WTC11 (cell line): ENCODE data around the gene SAMD4A. TPM values are rescaled to one million over a fixed set of nuclear protein-coding genes. Genes with fewer than 3 reads are reported as not detected.

Source experiments
- ATAC-seq: fragments of 200-7000 bp; cut with Tn5 transposase; 2 replicates; pipeline ENCODE4 v1.10.0; 2021; ENCODE audit warnings: mild to moderate bottlenecking, moderate library complexity
- CTCF ChIA-PET: fragments of 300-600 bp; sonication (Branson Sonifier 250); formaldehyde crosslinking; loops from one replicate; lab custom pipeline; 2021; ENCODE audit warnings: antibody characterized with exemption; lab: Charles Lee
- POLR2A ChIA-PET: fragments of 350-600 bp; sonication (Branson Sonifier 250); formaldehyde crosslinking; loops from one replicate; lab custom pipeline; 2021; ENCODE audit warnings: antibody characterized with exemption; lab: Charles Lee
- DNase-seq: peaks from one replicate; pipeline ENCODE4 v3.0.0; 2021; ENCODE audit warnings: low spot score
- H3K27ac Mint-ChIP-seq: 2 replicates; pipeline ENCODE4 v1.8.0; 2021; ENCODE audit warnings: mixed read lengths
- H3K27me3 Mint-ChIP-seq: 2 replicates; pipeline ENCODE4 v1.8.0; 2021; ENCODE audit warnings: low read depth, mild to moderate bottlenecking, moderate library complexity, mixed read lengths
- H3K36me3 Mint-ChIP-seq: 2 replicates; pipeline ENCODE4 v1.8.0; 2021; ENCODE audit warnings: mixed read lengths
- H3K4me1 Mint-ChIP-seq: 2 replicates; pipeline ENCODE4 v1.8.0; 2022; ENCODE audit warnings: mixed read lengths
- H3K4me3 Mint-ChIP-seq: 2 replicates; pipeline ENCODE4 v1.8.0; 2021; ENCODE audit warnings: mild to moderate bottlenecking, moderate library complexity, mixed read lengths
- H3K9me3 Mint-ChIP-seq: 2 replicates; pipeline ENCODE4 v1.8.0; 2021; ENCODE audit warnings: mixed read lengths
- ESRRA ChIP-seq: sonication (generic); formaldehyde crosslinking; IDR thresholded peaks from 2 replicates; pipeline ENCODE4 v1.8.1; 2022; ENCODE audit warnings: mild to moderate bottlenecking, missing genetic modification reagents, borderline replicate concordance
- FOXK1 ChIP-seq: sonication (generic); formaldehyde crosslinking; IDR thresholded peaks from 2 replicates; pipeline ENCODE4 v1.8.0; 2022; ENCODE audit warnings: mild to moderate bottlenecking, moderate library complexity, missing genetic modification reagents
- GRHL2 ChIP-seq: fragments of 250-450 bp; sonication (Bioruptor Pico); IDR thresholded peaks from 2 replicates; pipeline ENCODE4 v1.8.0; 2022; ENCODE audit warnings: mild to moderate bottlenecking, moderate library complexity; ENCODE audit not compliant: insufficient replicate concordance, severe bottlenecking
- HMGA2 ChIP-seq: fragments of 250-450 bp; sonication (Bioruptor Pico); IDR thresholded peaks from 2 replicates; pipeline ENCODE4 v1.4.0; 2021; ENCODE audit warnings: mild to moderate bottlenecking, moderate library complexity
- JAZF1 ChIP-seq: fragments of 250-450 bp; sonication (Bioruptor Pico); IDR thresholded peaks from 2 replicates; pipeline ENCODE4 v1.9.0; 2021; ENCODE audit warnings: moderate library complexity, mild to moderate bottlenecking, inconsistent platforms
- MXD4 ChIP-seq: fragments of 250-450 bp; sonication (Bioruptor Pico); IDR thresholded peaks from 2 replicates; pipeline ENCODE4 v1.8.0; 2021; ENCODE audit warnings: mild to moderate bottlenecking, moderate library complexity, borderline replicate concordance
- RELA ChIP-seq: sonication (generic); formaldehyde crosslinking; IDR thresholded peaks from 2 replicates; pipeline ENCODE4 v1.8.1; 2022; ENCODE audit warnings: missing genetic modification reagents, mild to moderate bottlenecking, borderline replicate concordance
- RORB ChIP-seq: fragments of 250-450 bp; sonication (Bioruptor Pico); IDR thresholded peaks from 2 replicates; pipeline ENCODE4 v1.9.0; 2021; ENCODE audit warnings: mild to moderate bottlenecking
- SMAD4 ChIP-seq: sonication (generic); formaldehyde crosslinking; IDR thresholded peaks from 2 replicates; pipeline ENCODE4 v1.8.0; 2022; ENCODE audit warnings: mild to moderate bottlenecking, missing genetic modification reagents
- TEAD4 ChIP-seq: sonication (generic); formaldehyde crosslinking; IDR thresholded peaks from 2 replicates; pipeline ENCODE4 v1.8.0; 2022; ENCODE audit warnings: mild to moderate bottlenecking, missing genetic modification reagents
- ZNF423 ChIP-seq: fragments of 250-450 bp; sonication (Bioruptor Pico); IDR thresholded peaks from 2 replicates; pipeline ENCODE4 v2.1.2; 2022; ENCODE audit warnings: mild to moderate bottlenecking, moderate library complexity
- ZNF671 ChIP-seq: fragments of 250-450 bp; sonication (Bioruptor Pico); IDR thresholded peaks from 2 replicates; pipeline ENCODE4 v1.8.0; 2021; ENCODE audit warnings: mild to moderate bottlenecking
- total RNA-seq: library from RNA; stranded (reverse); gene quantifications from 3 replicates; pipeline ENCODE4 v1.2.3, GENCODE V29; 2021
- TF ChIP-seq, protein P1 (sequence below): sonication (generic); formaldehyde crosslinking; IDR thresholded peaks from 2 replicates; pipeline ENCODE4 v1.8.0; 2023; ENCODE audit warnings: mild to moderate bottlenecking, missing genetic modification reagents
- TF ChIP-seq, protein P2 (sequence below): sonication (generic); formaldehyde crosslinking; IDR thresholded peaks from 2 replicates; pipeline ENCODE4 v1.8.1; 2022; ENCODE audit warnings: low read depth, mild to moderate bottlenecking, moderate library complexity, missing genetic modification reagents, borderline replicate concordance
- TF ChIP-seq, protein P3 (sequence below): sonication (generic); formaldehyde crosslinking; IDR thresholded peaks from 2 replicates; pipeline ENCODE4 v1.8.1; 2022; ENCODE audit warnings: mild to moderate bottlenecking, moderate library complexity, missing genetic modification reagents
- TF ChIP-seq, protein P4 (sequence below): sonication (generic); formaldehyde crosslinking; IDR thresholded peaks from 2 replicates; pipeline ENCODE4 v1.8.0; 2023; ENCODE audit warnings: missing genetic modification reagents
- TF ChIP-seq, protein P5 (sequence below): fragments of 250-450 bp; sonication (Bioruptor Pico); IDR thresholded peaks from 2 replicates; pipeline ENCODE4 v1.9.0; 2021; ENCODE audit warnings: mild to moderate bottlenecking
- TF ChIP-seq, protein P6 (sequence below): sonication (generic); formaldehyde crosslinking; conservative IDR thresholded peaks from 2 replicates; pipeline ENCODE4 v1.8.1; 2022; ENCODE audit warnings: mild to moderate bottlenecking, missing genetic modification reagents
- TF ChIP-seq, protein P7 (sequence below): sonication (generic); formaldehyde crosslinking; IDR thresholded peaks from 2 replicates; pipeline ENCODE4 v1.8.1; 2022; ENCODE audit warnings: low read depth, missing genetic modification reagents, borderline replicate concordance
- TF ChIP-seq, protein P8 (sequence below): fragments of 250-450 bp; sonication (Bioruptor Pico); IDR thresholded peaks from 2 replicates; pipeline ENCODE4 v2.1.2; 2022; ENCODE audit warnings: mild to moderate bottlenecking, moderate library complexity
- TF ChIP-seq, protein P9 (sequence below): sonication (generic); formaldehyde crosslinking; IDR thresholded peaks from 2 replicates; pipeline ENCODE4 v1.8.1; 2023; ENCODE audit warnings: mild to moderate bottlenecking, missing genetic modification reagents
- TF ChIP-seq, protein P10 (sequence below): fragments of 200-600 bp; IDR thresholded peaks from 2 replicates; pipeline ENCODE4 v1.8.0; 2022; ENCODE audit warnings: antibody characterized with exemption

The SAMD4A gene
- total RNA-seq, 1 experiment from 2014 or later, result 6.0 TPM

DNA sequence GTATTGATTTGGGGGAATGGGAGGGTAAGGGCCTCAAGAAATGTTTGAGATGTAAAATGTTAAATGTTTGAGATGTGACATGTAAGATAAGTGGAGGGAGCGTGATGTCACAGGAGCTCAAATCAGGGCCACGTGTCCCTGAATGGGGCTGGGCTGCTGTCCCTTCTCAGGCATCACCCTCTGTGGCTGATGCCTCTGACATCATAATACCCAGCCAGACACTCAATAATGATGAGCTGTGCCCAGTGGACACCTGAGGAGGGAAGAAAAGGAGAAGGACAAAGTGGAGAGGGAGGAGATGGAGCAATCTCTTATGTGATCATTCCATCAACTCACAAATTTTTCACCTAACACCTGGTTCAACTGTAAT, 120.8 kb downstream of the SAMD4A start (continued):
- TF ChIP-seq, protein P1, sequence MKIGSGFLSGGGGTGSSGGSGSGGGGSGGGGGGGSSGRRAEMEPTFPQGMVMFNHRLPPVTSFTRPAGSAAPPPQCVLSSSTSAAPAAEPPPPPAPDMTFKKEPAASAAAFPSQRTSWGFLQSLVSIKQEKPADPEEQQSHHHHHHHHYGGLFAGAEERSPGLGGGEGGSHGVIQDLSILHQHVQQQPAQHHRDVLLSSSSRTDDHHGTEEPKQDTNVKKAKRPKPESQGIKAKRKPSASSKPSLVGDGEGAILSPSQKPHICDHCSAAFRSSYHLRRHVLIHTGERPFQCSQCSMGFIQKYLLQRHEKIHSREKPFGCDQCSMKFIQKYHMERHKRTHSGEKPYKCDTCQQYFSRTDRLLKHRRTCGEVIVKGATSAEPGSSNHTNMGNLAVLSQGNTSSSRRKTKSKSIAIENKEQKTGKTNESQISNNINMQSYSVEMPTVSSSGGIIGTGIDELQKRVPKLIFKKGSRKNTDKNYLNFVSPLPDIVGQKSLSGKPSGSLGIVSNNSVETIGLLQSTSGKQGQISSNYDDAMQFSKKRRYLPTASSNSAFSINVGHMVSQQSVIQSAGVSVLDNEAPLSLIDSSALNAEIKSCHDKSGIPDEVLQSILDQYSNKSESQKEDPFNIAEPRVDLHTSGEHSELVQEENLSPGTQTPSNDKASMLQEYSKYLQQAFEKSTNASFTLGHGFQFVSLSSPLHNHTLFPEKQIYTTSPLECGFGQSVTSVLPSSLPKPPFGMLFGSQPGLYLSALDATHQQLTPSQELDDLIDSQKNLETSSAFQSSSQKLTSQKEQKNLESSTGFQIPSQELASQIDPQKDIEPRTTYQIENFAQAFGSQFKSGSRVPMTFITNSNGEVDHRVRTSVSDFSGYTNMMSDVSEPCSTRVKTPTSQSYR, result no peak
- TF ChIP-seq SMAD4 (CRISPR knock-in tag), result no peak
- no peak for TF ChIP-seq TEAD4 (CRISPR knock-in tag)
- TF ChIP-seq, protein P2, sequence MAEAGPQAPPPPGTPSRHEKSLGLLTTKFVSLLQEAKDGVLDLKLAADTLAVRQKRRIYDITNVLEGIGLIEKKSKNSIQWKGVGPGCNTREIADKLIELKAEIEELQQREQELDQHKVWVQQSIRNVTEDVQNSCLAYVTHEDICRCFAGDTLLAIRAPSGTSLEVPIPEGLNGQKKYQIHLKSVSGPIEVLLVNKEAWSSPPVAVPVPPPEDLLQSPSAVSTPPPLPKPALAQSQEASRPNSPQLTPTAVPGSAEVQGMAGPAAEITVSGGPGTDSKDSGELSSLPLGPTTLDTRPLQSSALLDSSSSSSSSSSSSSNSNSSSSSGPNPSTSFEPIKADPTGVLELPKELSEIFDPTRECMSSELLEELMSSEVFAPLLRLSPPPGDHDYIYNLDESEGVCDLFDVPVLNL (CRISPR knock-in tag), result no peak
- TF ChIP-seq FOXK1 (CRISPR knock-in tag), result no peak
- TF ChIP-seq, protein P3, sequence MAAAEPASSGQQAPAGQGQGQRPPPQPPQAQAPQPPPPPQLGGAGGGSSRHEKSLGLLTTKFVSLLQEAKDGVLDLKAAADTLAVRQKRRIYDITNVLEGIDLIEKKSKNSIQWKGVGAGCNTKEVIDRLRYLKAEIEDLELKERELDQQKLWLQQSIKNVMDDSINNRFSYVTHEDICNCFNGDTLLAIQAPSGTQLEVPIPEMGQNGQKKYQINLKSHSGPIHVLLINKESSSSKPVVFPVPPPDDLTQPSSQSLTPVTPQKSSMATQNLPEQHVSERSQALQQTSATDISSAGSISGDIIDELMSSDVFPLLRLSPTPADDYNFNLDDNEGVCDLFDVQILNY, result no peak
- TF ChIP-seq, protein P4, sequence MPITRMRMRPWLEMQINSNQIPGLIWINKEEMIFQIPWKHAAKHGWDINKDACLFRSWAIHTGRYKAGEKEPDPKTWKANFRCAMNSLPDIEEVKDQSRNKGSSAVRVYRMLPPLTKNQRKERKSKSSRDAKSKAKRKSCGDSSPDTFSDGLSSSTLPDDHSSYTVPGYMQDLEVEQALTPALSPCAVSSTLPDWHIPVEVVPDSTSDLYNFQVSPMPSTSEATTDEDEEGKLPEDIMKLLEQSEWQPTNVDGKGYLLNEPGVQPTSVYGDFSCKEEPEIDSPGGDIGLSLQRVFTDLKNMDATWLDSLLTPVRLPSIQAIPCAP (CRISPR knock-in tag), result no peak

DNA sequence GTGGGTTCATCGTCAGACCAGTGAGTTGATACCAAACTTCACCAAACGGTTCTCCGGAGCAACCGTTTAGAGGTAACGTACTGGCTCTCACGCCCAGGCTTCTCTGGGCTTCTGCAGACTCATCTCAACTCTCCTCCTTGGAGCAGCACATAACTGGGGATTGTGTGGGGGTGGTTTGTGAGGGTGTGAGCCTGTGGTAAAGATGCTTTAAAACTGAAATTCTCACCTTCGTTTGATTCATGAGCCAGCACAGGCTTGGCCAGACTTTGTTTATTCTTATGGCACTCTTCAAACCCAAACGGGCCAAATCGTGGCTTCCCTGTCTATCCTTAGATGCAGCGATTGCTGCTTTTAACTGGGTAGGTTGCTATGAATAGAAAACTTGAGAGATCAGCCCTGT, 121.3 kb downstream of the SAMD4A start:
- Mint-ChIP-seq H3K9me3 (no peaks in the 10 kb centered on the region), H3K36me3 (no peaks in the 10 kb centered on the region), H3K27ac (no peak overlapping the region), H3K4me1 (peaks cover 40% of the 10 kb centered on the region), H3K4me3 (no peak overlapping the region), H3K27me3 (no peaks in the 10 kb centered on the region)
- POLR2A ChIA-PET, result no interaction called here
- CTCF ChIA-PET, result no interaction called here
- no peak for DNase-seq
- no peak for ATAC-seq
- no peak for TF ChIP-seq RORB (CRISPR knock-in tag)
- no peak for TF ChIP-seq JAZF1 (CRISPR knock-in tag)
- TF ChIP-seq, protein P5, sequence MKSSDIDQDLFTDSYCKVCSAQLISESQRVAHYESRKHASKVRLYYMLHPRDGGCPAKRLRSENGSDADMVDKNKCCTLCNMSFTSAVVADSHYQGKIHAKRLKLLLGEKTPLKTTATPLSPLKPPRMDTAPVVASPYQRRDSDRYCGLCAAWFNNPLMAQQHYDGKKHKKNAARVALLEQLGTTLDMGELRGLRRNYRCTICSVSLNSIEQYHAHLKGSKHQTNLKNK, result no peak
- TF ChIP-seq MXD4 (CRISPR knock-in tag), result no peak
- no peak for TF ChIP-seq HMGA2 (CRISPR knock-in tag)
- TF ChIP-seq RELA, result no peak
- TF ChIP-seq, protein P6, sequence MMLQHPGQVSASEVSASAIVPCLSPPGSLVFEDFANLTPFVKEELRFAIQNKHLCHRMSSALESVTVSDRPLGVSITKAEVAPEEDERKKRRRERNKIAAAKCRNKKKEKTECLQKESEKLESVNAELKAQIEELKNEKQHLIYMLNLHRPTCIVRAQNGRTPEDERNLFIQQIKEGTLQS, result no peak
- no peak for TF ChIP-seq FOXK1 (CRISPR knock-in tag)
- TF ChIP-seq, protein P7, sequence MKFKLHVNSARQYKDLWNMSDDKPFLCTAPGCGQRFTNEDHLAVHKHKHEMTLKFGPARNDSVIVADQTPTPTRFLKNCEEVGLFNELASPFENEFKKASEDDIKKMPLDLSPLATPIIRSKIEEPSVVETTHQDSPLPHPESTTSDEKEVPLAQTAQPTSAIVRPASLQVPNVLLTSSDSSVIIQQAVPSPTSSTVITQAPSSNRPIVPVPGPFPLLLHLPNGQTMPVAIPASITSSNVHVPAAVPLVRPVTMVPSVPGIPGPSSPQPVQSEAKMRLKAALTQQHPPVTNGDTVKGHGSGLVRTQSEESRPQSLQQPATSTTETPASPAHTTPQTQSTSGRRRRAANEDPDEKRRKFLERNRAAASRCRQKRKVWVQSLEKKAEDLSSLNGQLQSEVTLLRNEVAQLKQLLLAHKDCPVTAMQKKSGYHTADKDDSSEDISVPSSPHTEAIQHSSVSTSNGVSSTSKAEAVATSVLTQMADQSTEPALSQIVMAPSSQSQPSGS (CRISPR knock-in tag), result no peak
- TF ChIP-seq, protein P8, sequence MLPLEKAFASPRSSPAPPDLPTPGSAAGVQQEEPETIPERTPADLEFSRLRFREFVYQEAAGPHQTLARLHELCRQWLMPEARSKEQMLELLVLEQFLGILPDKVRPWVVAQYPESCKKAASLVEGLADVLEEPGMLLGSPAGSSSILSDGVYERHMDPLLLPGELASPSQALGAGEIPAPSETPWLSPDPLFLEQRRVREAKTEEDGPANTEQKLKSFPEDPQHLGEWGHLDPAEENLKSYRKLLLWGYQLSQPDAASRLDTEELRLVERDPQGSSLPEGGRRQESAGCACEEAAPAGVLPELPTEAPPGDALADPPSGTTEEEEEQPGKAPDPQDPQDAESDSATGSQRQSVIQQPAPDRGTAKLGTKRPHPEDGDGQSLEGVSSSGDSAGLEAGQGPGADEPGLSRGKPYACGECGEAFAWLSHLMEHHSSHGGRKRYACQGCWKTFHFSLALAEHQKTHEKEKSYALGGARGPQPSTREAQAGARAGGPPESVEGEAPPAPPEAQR (CRISPR knock-in tag), result no peak
- no peak for TF ChIP-seq ZNF671 (CRISPR knock-in tag)
- TF ChIP-seq ESRRA (CRISPR knock-in tag), result no peak
- TF ChIP-seq GRHL2 (CRISPR knock-in tag), result no peak
- TF ChIP-seq, protein P9, sequence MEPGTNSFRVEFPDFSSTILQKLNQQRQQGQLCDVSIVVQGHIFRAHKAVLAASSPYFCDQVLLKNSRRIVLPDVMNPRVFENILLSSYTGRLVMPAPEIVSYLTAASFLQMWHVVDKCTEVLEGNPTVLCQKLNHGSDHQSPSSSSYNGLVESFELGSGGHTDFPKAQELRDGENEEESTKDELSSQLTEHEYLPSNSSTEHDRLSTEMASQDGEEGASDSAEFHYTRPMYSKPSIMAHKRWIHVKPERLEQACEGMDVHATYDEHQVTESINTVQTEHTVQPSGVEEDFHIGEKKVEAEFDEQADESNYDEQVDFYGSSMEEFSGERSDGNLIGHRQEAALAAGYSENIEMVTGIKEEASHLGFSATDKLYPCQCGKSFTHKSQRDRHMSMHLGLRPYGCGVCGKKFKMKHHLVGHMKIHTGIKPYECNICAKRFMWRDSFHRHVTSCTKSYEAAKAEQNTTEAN, result no peak
- TF ChIP-seq, protein P10, sequence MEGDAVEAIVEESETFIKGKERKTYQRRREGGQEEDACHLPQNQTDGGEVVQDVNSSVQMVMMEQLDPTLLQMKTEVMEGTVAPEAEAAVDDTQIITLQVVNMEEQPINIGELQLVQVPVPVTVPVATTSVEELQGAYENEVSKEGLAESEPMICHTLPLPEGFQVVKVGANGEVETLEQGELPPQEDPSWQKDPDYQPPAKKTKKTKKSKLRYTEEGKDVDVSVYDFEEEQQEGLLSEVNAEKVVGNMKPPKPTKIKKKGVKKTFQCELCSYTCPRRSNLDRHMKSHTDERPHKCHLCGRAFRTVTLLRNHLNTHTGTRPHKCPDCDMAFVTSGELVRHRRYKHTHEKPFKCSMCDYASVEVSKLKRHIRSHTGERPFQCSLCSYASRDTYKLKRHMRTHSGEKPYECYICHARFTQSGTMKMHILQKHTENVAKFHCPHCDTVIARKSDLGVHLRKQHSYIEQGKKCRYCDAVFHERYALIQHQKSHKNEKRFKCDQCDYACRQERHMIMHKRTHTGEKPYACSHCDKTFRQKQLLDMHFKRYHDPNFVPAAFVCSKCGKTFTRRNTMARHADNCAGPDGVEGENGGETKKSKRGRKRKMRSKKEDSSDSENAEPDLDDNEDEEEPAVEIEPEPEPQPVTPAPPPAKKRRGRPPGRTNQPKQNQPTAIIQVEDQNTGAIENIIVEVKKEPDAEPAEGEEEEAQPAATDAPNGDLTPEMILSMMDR, result no peak
- TF ChIP-seq, protein P4 (CRISPR knock-in tag), result no peak
- TF ChIP-seq ZNF423 (CRISPR knock-in tag), result no peak
